ENCODE results near the gene BTRC. TPM values are rescaled to one million over a fixed set of nuclear protein-coding genes. Genes with fewer than 3 reads are reported as not detected.

The BTRC gene
- total RNA-seq, 1 experiment from 2014 or later = 5.7 TPM

DNA sequence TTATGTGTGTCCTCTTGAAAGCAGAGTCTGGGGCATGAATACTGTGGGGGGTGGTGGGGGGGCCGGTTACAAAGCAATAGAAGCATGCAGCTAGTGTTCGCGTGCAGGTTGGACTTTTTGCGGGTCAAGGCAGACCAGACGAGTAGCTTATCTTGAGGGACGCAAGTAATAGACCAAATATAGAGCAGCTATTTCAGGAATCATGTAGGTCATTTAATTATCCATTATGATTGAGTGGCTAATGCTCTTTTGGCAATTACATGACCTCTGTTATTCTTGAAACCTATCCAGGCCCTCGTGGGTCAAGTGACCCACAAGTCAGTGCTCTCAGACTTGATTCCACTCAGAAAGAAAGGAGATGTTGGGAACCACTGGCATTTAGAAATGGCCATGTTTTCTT, 93.0 kb downstream of the BTRC start:
- no peaks in the 10 kb centered on the region for H3K27me3 ChIP-seq (ENCODE audit: low read length)
- H3F3A ChIP-seq (ENCODE audit: low read length, unreplicated experiment) = no peaks in the 10 kb centered on the region
- no peak overlapping the region for H3K27ac ChIP-seq (ENCODE audit: low read length)
- no peaks in the 10 kb centered on the region for H3K4me1 ChIP-seq (ENCODE audit: insufficient read depth, low read length)
- no TSS peak for BruUV-seq (replicated peaks)
- no peak overlapping the region for H2AFZ ChIP-seq (ENCODE audit: low read length)
- ATAC-seq (no peak), DNase-seq (no peak)
- no peaks in the 10 kb centered on the region for H3K9me2 ChIP-seq (replicated peaks; ENCODE audit: low read length)
- POLR2A ChIA-PET (ENCODE audit: unreplicated experiment) = no interaction called here
- H3K9me3 ChIP-seq (ENCODE audit: low read length) = no peaks in the 10 kb centered on the region
- no peak for TF ChIP-seq EZH2phosphoT487 (IDR thresholded peaks at IDR 0.05; ENCODE audit: borderline replicate concordance, low read length)
- TF ChIP-seq EZH2 (IDR thresholded peaks at IDR 0.05; ENCODE audit: low read length, unreplicated experiment) = no peak
- CTCF ChIA-PET = interaction anchor here (1.2 kb wide), 1 partner anchor 146 kb away, joined by 4 read pairs; no protein-coding TSS in a partner anchor
- no peak overlapping the region for H3K4me2 ChIP-seq (ENCODE audit: low read length)
- no peak overlapping the region for H3K4me3 ChIP-seq (ENCODE audit: low read length)
- H3K79me2 ChIP-seq (ENCODE audit: low read length) = no peaks in the 10 kb centered on the region
- H3K9ac ChIP-seq (ENCODE audit: low read length) = no peak overlapping the region
- intact Hi-C loops (cut with micrococcal nuclease) = no loop called here
- H4K20me1 ChIP-seq (ENCODE audit: low read length) = no peaks in the 10 kb centered on the region
- no peaks in the 10 kb centered on the region for H3K36me3 ChIP-seq (ENCODE audit: low read depth, low read length)

DNA sequence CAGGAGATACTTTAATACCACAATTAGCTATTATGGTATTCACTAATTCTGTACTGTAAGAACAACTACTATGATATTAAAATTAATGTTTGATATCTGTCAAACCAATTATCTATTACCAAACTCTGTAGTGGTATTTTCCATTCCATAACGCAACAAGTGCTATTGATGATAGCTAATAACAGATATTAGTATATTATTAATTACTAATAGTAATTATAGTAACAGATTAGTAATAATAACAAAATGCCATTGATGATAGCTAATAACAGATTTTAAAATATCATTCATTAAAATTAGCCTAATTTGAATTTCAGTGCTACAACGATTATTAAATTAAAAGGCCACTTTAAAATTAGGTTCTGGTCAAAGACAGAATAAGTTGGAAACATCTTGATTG, 93.5 kb downstream of the BTRC start:
- CTCF ChIA-PET = interaction anchor here (1.2 kb wide), 1 partner anchor 146 kb away, joined by 4 read pairs; no protein-coding TSS in a partner anchor
- BruUV-seq (replicated peaks) = no TSS peak

DNA sequence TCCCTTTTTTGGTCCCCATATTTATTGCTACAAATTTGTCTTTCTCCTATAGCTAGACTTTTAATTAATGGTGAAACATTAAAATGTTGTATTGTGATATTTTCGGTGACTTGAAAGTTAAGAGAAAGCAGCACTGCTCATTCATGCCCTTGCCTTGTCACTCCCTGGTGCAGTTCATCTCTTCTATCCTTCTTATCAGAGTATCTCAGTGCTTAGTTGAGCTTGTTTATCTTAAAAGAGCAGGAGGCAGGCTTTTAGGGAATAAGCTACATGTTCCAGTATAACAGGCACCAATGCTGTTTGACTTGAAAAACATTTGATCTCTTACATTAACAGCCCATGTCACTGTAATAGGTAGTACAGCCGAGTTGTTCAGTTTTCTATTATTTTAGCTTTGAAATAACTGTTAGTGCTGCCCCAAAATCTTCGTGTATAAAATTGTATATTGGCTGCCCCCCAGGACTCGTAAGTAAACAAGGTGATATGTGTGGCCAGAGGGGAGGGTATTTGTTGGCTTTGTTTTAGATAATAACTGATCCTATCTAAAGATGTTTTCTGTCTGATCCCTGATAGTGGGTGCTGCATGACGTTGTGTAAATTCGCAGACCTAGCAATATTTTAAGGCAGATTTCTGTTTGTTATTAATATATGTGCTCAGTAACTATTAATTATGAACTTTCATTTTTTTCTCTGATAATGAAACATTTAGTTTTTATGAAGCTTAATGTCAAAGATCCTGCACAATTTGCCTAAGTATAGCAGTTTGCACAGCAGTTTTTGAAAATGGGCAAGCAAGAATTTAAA, 96.5 kb downstream of the BTRC start:
- DNase-seq (no peak), ATAC-seq (no peak)
- Histone ChIP-seq H3K9me2 (replicated peaks; ENCODE audit: low read length) (no peaks in the 10 kb centered on the region), H3K9ac (ENCODE audit: low read length) (no peak overlapping the region), H3K4me2 (ENCODE audit: low read length) (no peak overlapping the region), H3K27ac (ENCODE audit: low read length) (no peak overlapping the region), H4K20me1 (ENCODE audit: low read length) (no peaks in the 10 kb centered on the region), H3K4me1 (ENCODE audit: insufficient read depth, low read length) (no peaks in the 10 kb centered on the region), H2AFZ (ENCODE audit: low read length) (no peak overlapping the region), H3K36me3 (ENCODE audit: low read depth, low read length) (no peaks in the 10 kb centered on the region), H3K79me2 (ENCODE audit: low read length) (no peaks in the 10 kb centered on the region), H3K9me3 (ENCODE audit: low read length) (no peaks in the 10 kb centered on the region), H3F3A (ENCODE audit: low read length, unreplicated experiment) (no peaks in the 10 kb centered on the region), H3K4me3 (ENCODE audit: low read length) (no peak overlapping the region), H3K27me3 (ENCODE audit: low read length) (no peaks in the 10 kb centered on the region)
- TF ChIP-seq, protein P1, sequence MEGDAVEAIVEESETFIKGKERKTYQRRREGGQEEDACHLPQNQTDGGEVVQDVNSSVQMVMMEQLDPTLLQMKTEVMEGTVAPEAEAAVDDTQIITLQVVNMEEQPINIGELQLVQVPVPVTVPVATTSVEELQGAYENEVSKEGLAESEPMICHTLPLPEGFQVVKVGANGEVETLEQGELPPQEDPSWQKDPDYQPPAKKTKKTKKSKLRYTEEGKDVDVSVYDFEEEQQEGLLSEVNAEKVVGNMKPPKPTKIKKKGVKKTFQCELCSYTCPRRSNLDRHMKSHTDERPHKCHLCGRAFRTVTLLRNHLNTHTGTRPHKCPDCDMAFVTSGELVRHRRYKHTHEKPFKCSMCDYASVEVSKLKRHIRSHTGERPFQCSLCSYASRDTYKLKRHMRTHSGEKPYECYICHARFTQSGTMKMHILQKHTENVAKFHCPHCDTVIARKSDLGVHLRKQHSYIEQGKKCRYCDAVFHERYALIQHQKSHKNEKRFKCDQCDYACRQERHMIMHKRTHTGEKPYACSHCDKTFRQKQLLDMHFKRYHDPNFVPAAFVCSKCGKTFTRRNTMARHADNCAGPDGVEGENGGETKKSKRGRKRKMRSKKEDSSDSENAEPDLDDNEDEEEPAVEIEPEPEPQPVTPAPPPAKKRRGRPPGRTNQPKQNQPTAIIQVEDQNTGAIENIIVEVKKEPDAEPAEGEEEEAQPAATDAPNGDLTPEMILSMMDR (conservative IDR thresholded peaks at IDR 0.05; ENCODE audit: low read depth, low read length) = no peak
- ChIA-PET POLR2A (ENCODE audit: unreplicated experiment) (no interaction called here), CTCF (interaction anchor here (0.6 kb wide), 1 partner anchor 14 kb away, joined by 3 read pairs; no protein-coding TSS in a partner anchor)
- no TSS peak for BruUV-seq (replicated peaks)
- intact Hi-C loops (cut with micrococcal nuclease) = no loop called here

More for the DNA sequence above, 93.5 kb downstream of the BTRC start:
- Histone ChIP-seq H2AFZ (ENCODE audit: low read length) (no peak overlapping the region), H3K4me2 (ENCODE audit: low read length) (no peak overlapping the region), H4K20me1 (ENCODE audit: low read length) (no peaks in the 10 kb centered on the region), H3K79me2 (ENCODE audit: low read length) (no peaks in the 10 kb centered on the region), H3K36me3 (ENCODE audit: low read depth, low read length) (no peaks in the 10 kb centered on the region), H3K9me3 (ENCODE audit: low read length) (no peaks in the 10 kb centered on the region), H3F3A (ENCODE audit: low read length, unreplicated experiment) (no peaks in the 10 kb centered on the region), H3K4me1 (ENCODE audit: insufficient read depth, low read length) (no peaks in the 10 kb centered on the region), H3K9me2 (replicated peaks; ENCODE audit: low read length) (no peaks in the 10 kb centered on the region), H3K27me3 (ENCODE audit: low read length) (no peaks in the 10 kb centered on the region), H3K4me3 (ENCODE audit: low read length) (no peak overlapping the region), H3K27ac (ENCODE audit: low read length) (no peak overlapping the region), H3K9ac (ENCODE audit: low read length) (no peak overlapping the region)
- no peak for DNase-seq
- no peak for TF ChIP-seq EZH2 (IDR thresholded peaks at IDR 0.05; ENCODE audit: low read length, unreplicated experiment)
- no peak for TF ChIP-seq EZH2phosphoT487 (IDR thresholded peaks at IDR 0.05; ENCODE audit: borderline replicate concordance, low read length)
- TF ChIP-seq, protein P1 (conservative IDR thresholded peaks at IDR 0.05; ENCODE audit: low read depth, low read length) = no peak
- intact Hi-C loops (cut with micrococcal nuclease) = no loop called here
- POLR2A ChIA-PET (ENCODE audit: unreplicated experiment) = no interaction called here
- ATAC-seq = no peak

Measured in PC-3 (cell line).